Neural progenitor cell (in vitro differentiated cells): ENCODE data around the gene ITLN2.

ENCODE experiments used
- EZH2phosphoT487 ChIP-seq: fragments of 200-600 bp; sonication (generic); IDR thresholded peaks from 2 replicates; pipeline ENCODE4 v1.6.1; 2017; ENCODE audit warnings: antibody characterized with exemption
- TF ChIP-seq, protein P1 (sequence below): fragments of 200-600 bp; sonication (generic); IDR thresholded peaks from 2 replicates; pipeline ENCODE4 v1.5.1; 2017; ENCODE audit warnings: antibody characterized with exemption, mild to moderate bottlenecking

DNA sequence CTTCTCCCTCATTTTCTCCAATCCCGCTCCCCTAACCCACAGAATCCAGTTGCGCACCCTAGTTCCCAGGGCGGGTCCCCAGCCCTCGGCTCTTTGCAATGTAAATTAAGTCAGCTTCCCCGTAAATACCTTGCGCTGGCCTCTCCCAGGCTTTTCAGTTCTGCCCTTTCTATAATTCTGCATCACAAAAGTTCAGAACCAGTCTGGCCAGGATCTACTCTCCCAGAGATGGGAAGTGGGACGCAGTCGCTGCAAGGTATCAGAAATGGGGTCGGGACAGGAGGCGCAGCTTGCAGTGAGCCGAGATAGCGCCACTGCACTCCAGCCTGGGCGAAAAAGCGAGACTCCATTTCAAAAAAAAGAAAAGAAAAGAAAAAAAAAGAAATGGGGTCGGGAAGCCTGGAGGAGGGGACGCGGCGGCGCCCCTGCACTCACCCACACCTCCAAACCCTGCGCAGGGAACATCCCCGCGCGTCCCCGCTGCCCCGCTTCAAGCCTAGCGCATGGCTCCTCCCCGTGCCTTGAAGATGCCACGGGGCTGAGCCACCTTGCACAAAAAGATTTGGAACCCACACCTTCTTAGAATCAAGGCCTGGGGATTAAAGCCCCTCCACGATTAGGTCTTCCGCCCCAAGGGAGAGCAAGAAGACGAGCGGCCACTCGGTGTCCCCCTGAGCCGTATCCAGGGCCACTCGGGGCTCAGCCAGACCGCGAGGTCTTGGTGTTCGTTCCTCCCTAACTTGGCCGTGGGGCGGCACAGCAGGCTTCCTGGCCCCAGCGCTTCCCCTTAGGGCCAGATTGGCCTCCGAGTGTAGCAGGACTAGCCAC lies 27.2 kb upstream of the ITLN2 start:
- TF ChIP-seq, protein P1, sequence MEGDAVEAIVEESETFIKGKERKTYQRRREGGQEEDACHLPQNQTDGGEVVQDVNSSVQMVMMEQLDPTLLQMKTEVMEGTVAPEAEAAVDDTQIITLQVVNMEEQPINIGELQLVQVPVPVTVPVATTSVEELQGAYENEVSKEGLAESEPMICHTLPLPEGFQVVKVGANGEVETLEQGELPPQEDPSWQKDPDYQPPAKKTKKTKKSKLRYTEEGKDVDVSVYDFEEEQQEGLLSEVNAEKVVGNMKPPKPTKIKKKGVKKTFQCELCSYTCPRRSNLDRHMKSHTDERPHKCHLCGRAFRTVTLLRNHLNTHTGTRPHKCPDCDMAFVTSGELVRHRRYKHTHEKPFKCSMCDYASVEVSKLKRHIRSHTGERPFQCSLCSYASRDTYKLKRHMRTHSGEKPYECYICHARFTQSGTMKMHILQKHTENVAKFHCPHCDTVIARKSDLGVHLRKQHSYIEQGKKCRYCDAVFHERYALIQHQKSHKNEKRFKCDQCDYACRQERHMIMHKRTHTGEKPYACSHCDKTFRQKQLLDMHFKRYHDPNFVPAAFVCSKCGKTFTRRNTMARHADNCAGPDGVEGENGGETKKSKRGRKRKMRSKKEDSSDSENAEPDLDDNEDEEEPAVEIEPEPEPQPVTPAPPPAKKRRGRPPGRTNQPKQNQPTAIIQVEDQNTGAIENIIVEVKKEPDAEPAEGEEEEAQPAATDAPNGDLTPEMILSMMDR = no peak
- peak; percentile 67 for TF ChIP-seq EZH2phosphoT487
